ENCODE data around the gene ZSCAN9. TPM values are rescaled to one million over a fixed set of nuclear protein-coding genes. Genes with fewer than 3 reads are reported as not detected.

Gene ZSCAN9
- total and polyA plus RNA-seq, 2 of the 13 experiments (the other 11 are each of a cell fraction or from before 2014, with no cell fraction given): 14.6 to 17.8 TPM

GRCh38 chr6:28252009-28252975 lies 27.2 kb downstream of the ZSCAN9 start, which contains the start of gene ZKSCAN4 (continued):
- TF ChIP-seq THRA (CRISPR knock-in tag; IDR thresholded peaks at IDR 0.05; ENCODE audit: borderline replicate concordance): no peak; the same call in 1 of the 2 replicates
- TF ChIP-seq, protein P1, sequence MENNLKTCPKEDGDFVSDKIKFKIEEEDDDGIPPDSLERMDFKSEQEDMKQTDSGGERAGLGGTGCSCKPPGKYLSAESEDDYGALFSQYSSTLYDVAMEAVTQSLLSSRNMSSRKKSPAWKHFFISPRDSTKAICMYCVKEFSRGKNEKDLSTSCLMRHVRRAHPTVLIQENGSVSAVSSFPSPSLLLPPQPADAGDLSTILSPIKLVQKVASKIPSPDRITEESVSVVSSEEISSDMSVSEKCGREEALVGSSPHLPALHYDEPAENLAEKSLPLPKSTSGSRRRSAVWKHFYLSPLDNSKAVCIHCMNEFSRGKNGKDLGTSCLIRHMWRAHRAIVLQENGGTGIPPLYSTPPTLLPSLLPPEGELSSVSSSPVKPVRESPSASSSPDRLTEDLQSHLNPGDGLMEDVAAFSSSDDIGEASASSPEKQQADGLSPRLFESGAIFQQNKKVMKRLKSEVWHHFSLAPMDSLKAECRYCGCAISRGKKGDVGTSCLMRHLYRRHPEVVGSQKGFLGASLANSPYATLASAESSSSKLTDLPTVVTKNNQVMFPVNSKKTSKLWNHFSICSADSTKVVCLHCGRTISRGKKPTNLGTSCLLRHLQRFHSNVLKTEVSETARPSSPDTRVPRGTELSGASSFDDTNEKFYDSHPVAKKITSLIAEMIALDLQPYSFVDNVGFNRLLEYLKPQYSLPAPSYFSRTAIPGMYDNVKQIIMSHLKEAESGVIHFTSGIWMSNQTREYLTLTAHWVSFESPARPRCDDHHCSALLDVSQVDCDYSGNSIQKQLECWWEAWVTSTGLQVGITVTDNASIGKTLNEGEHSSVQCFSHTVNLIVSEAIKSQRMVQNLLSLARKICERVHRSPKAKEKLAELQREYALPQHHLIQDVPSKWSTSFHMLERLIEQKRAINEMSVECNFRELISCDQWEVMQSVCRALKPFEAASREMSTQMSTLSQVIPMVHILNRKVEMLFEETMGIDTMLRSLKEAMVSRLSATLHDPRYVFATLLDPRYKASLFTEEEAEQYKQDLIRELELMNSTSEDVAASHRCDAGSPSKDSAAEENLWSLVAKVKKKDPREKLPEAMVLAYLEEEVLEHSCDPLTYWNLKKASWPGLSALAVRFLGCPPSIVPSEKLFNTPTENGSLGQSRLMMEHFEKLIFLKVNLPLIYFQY (CRISPR knock-in tag; IDR thresholded peaks at IDR 0.05; ENCODE audit: borderline replicate concordance): no peak
- peak; percentile 98 for TF ChIP-seq YEATS2 (CRISPR knock-in tag; IDR thresholded peaks at IDR 0.05; ENCODE audit: borderline replicate concordance)
- TF ChIP-seq ZNF235 (CRISPR knock-in tag; IDR thresholded peaks at IDR 0.05; ENCODE audit: borderline replicate concordance): no peak
- no peak for TF ChIP-seq RORA (CRISPR knock-in tag; IDR thresholded peaks at IDR 0.05)
- TF ChIP-seq CEBPZ (IDR thresholded peaks at IDR 0.05; ENCODE audit: low read length): no peak
- peak; percentile 47 for TF ChIP-seq YY1 (IDR thresholded peaks at IDR 0.05; ENCODE audit: insufficient read depth, insufficient replicate concordance, low read depth, low read length)
- no peak for TF ChIP-seq FOSL1 (CRISPR knock-in tag; IDR thresholded peaks at IDR 0.05; ENCODE audit: borderline replicate concordance)
- TF ChIP-seq, protein P2, sequence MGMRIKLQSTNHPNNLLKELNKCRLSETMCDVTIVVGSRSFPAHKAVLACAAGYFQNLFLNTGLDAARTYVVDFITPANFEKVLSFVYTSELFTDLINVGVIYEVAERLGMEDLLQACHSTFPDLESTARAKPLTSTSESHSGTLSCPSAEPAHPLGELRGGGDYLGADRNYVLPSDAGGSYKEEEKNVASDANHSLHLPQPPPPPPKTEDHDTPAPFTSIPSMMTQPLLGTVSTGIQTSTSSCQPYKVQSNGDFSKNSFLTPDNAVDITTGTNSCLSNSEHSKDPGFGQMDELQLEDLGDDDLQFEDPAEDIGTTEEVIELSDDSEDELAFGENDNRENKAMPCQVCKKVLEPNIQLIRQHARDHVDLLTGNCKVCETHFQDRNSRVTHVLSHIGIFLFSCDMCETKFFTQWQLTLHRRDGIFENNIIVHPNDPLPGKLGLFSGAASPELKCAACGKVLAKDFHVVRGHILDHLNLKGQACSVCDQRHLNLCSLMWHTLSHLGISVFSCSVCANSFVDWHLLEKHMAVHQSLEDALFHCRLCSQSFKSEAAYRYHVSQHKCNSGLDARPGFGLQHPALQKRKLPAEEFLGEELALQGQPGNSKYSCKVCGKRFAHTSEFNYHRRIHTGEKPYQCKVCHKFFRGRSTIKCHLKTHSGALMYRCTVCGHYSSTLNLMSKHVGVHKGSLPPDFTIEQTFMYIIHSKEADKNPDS (CRISPR knock-in tag; IDR thresholded peaks at IDR 0.05): no peak
- TF ChIP-seq ZNF780A (CRISPR knock-in tag; IDR thresholded peaks at IDR 0.05): no peak
- TF ChIP-seq SIN3B (IDR thresholded peaks at IDR 0.05; ENCODE audit: low read length): peak; percentile 90
- no peak for TF ChIP-seq BATF2 (CRISPR knock-in tag; IDR thresholded peaks at IDR 0.05)
- TF ChIP-seq MIER3 (CRISPR knock-in tag; IDR thresholded peaks at IDR 0.05; ENCODE audit: borderline replicate concordance): peak; percentile 77; the same call in 1 of the 2 replicates
